ENCODE measurements around the gene ANKHD1. TPM values are rescaled to one million over a fixed set of nuclear protein-coding genes. Genes with fewer than 3 reads are reported as not detected.

Gene ANKHD1
- total RNA-seq, 6 experiments from 2014 or later: 45.5 to 73.2 (median 62.6) TPM

GRCh38 chr5:140549237-140550144 is 147.9 kb downstream of the ANKHD1 start:
- Histone ChIP-seq H3K36me3 (peaks cover 0 to 25% (median 8%) of the 10 kb centered on the region in 4 donors), H3K27ac (peak overlapping the region; percentile 91 to 99 (median 94)), H3K9me3 (no peaks in the 10 kb centered on the region), H3K4me3 (no peak overlapping the region), H3K27me3 (no peaks in the 10 kb centered on the region), H3K4me1 (peaks cover 0 to 33% (median 19%) of the 10 kb centered on the region in 4 donors)
- TF ChIP-seq, protein P1, sequence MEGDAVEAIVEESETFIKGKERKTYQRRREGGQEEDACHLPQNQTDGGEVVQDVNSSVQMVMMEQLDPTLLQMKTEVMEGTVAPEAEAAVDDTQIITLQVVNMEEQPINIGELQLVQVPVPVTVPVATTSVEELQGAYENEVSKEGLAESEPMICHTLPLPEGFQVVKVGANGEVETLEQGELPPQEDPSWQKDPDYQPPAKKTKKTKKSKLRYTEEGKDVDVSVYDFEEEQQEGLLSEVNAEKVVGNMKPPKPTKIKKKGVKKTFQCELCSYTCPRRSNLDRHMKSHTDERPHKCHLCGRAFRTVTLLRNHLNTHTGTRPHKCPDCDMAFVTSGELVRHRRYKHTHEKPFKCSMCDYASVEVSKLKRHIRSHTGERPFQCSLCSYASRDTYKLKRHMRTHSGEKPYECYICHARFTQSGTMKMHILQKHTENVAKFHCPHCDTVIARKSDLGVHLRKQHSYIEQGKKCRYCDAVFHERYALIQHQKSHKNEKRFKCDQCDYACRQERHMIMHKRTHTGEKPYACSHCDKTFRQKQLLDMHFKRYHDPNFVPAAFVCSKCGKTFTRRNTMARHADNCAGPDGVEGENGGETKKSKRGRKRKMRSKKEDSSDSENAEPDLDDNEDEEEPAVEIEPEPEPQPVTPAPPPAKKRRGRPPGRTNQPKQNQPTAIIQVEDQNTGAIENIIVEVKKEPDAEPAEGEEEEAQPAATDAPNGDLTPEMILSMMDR (IDR thresholded peaks at IDR 0.05): no peak
- TF ChIP-seq POLR2A (IDR thresholded peaks at IDR 0.05): no peak
- WGBS (ENCODE audit: insufficient coverage, low coverage, low lambda C conversion rate, missing lambda C conversion rate): 46% methylated on average over 2 of the region's 3 CpGs
- DNase-seq (peak in 1 of 3 donors; percentile 31), ATAC-seq (no peak)
- intact Hi-C loops (cut with DNase I): no loop called here

DNA sequence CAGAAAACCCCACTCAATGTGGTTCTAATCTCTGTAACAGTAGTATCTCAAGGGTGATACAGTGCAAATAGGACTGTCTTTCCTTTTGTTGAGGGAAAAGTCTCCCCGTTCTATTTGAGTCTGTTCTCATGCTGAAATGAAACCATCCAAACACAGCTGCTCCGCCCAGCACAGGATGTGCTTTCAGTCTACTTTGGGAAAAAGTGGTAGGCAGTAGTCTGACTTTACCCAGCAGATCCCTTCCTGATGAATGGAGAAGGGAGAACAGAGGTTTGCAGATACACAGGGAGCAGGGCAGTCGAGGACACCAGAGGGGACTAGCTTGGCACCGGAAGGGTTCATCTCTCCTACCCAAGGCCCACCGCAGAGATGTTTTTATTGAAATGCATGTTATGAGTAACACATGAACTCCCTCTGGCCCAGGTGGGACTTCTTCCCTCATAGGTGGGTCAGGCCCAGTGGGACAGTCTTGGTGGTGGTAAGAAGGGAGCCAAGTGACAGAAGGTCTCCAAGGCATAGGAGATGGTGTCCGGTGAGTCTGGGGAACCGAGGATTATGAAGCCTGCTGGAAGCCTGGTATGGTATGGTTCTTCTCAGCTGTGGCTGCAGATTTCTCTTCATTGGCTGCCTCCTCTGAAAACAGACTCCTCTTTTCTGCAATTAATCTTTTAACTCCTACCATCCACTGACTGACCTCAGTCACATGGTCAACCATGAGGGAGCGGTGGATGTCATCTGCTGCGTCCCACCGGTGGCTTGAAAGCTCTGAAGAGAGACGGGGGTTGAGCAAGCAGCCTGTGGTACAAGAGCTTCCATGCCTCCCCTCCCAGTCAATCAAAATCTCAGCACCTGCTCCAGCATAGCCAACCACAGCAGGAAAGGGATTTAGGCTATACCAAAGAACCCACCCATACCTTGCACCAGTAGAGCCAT is 148.8 kb downstream of the ANKHD1 start:
- ATAC-seq (no peak), DNase-seq (no peak)
- no peak for TF ChIP-seq POLR2A (IDR thresholded peaks at IDR 0.05)
- Histone ChIP-seq H3K4me1 (peaks cover 0 to 35% (median 21%) of the 10 kb centered on the region in 4 donors), H3K4me3 (no peak overlapping the region), H3K36me3 (peaks cover 0 to 25% (median 8%) of the 10 kb centered on the region in 4 donors), H3K27ac (peak overlapping the region; percentile 91 to 99 (median 94)), H3K9me3 (no peaks in the 10 kb centered on the region), H3K27me3 (no peaks in the 10 kb centered on the region)
- intact Hi-C loops (cut with DNase I): no loop called here
- 64% methylated on average over 5 of the region's 11 CpGs for WGBS (ENCODE audit: insufficient coverage, low coverage, low lambda C conversion rate, missing lambda C conversion rate)

- Histone ChIP-seq H3K4me3 (no peak overlapping the region), H3K9me3 (no peaks in the 10 kb centered on the region), H3K4me1 (peaks cover 0 to 33% (median 20%) of the 10 kb centered on the region in 4 donors), H3K36me3 (peaks cover 0 to 25% (median 8%) of the 10 kb centered on the region in 4 donors), H3K27me3 (no peaks in the 10 kb centered on the region), H3K27ac (no peak overlapping the region)
- TF ChIP-seq POLR2A (IDR thresholded peaks at IDR 0.05): no peak
- TF ChIP-seq, protein P1 (IDR thresholded peaks at IDR 0.05): no peak
- WGBS (ENCODE audit: insufficient coverage, low coverage, low lambda C conversion rate, missing lambda C conversion rate): 100% methylated on average over 1 of the region's 4 CpGs
- intact Hi-C loops (cut with DNase I): no loop called here
- no peak for ATAC-seq
- no peak for DNase-seq
Observed at GRCh38 chr5:140551872-140552271, 150.2 kb downstream of the ANKHD1 start.

GRCh38 chr5:140553657-140554056 is 152.0 kb downstream of the ANKHD1 start:
- Histone ChIP-seq H3K27me3 (no peaks in the 10 kb centered on the region), H3K36me3 (peaks cover 0 to 25% (median 8%) of the 10 kb centered on the region in 4 donors), H3K4me1 (peaks cover 0 to 34% (median 21%) of the 10 kb centered on the region in 4 donors), H3K4me3 (no peak overlapping the region), H3K27ac (no peak overlapping the region), H3K9me3 (no peaks in the 10 kb centered on the region)
- ATAC-seq: no peak
- 68% methylated on average over 2 of the region's 2 CpGs for WGBS (ENCODE audit: insufficient coverage, low coverage, low lambda C conversion rate, missing lambda C conversion rate)
- TF ChIP-seq POLR2A (IDR thresholded peaks at IDR 0.05): no peak
- TF ChIP-seq, protein P1 (IDR thresholded peaks at IDR 0.05): no peak
- DNase-seq: no peak
- intact Hi-C loops (cut with DNase I): no loop called here
